Stimulated activated CD4-positive, alpha-beta T cell treated with anti-CD3 and anti-CD28 coated beads, TNF-alpha, amount 100 ng/mL, for 4 hours (primary cell): ENCODE data around the gene ADCY2.
"Not testable (repeated sequence)": the region's sequence is repeated elsewhere in the genome, so short reads cannot be mapped to it uniquely, and the experiment has no call there.

Experiments used
- DNase-seq, 3 experiments: peaks; one replicate each; pipeline ENCODE4 v3.0.0-alpha.2; 2020; ENCODE audit warnings: low read depth in 3 of 3

The ADCY2 gene

GRCh38 chr5:7395432-7395946 lies 449 bp upstream of the ADCY2 start:
- DNase-seq, result no peak

- no peak for DNase-seq
These were observed 946 bp downstream of the ADCY2 start for GRCh38 chr5:7396713-7397454.

- DNase-seq, result no peak
These were observed 2.0 kb downstream of the ADCY2 start for GRCh38 chr5:7397937-7398336.

GRCh38 chr5:7398596-7399280 lies 2.8 kb downstream of the ADCY2 start:
- DNase-seq, result no peak

- DNase-seq, result no peak
These were observed 9.3 kb downstream of the ADCY2 start for GRCh38 chr5:7405277-7405676.

GRCh38 chr5:7410936-7411511 lies 15.1 kb downstream of the ADCY2 start:
- no peak for DNase-seq

- no peak for DNase-seq
These were observed 16.5 kb downstream of the ADCY2 start for GRCh38 chr5:7412409-7412808.

GRCh38 chr5:7415123-7415522 lies 19.2 kb downstream of the ADCY2 start:
- no peak for DNase-seq

- no peak for DNase-seq
These were observed 19.9 kb downstream of the ADCY2 start for GRCh38 chr5:7415587-7416535.

GRCh38 chr5:7418276-7418675 lies 22.3 kb downstream of the ADCY2 start:
- no peak for DNase-seq

- no peak for DNase-seq
These were observed 23.4 kb downstream of the ADCY2 start for GRCh38 chr5:7419367-7419766.

- no peak for DNase-seq
These were observed 23.9 kb downstream of the ADCY2 start for GRCh38 chr5:7419846-7420245.

- DNase-seq, result no peak
These were observed 24.8 kb downstream of the ADCY2 start for GRCh38 chr5:7420510-7421280.

GRCh38 chr5:7422316-7423106 lies 26.6 kb downstream of the ADCY2 start:
- no peak for DNase-seq

GRCh38 chr5:7423231-7423630 lies 27.3 kb downstream of the ADCY2 start:
- not testable (repeated sequence) for DNase-seq

GRCh38 chr5:7425830-7426229 lies 29.9 kb downstream of the ADCY2 start:
- no peak for DNase-seq

- DNase-seq, result no peak
These were observed 30.3 kb downstream of the ADCY2 start for GRCh38 chr5:7426284-7426683.

GRCh38 chr5:7434914-7435313 lies 39.0 kb downstream of the ADCY2 start:
- DNase-seq, result no peak

GRCh38 chr5:7435503-7435902 lies 39.6 kb downstream of the ADCY2 start:
- DNase-seq, result no peak

GRCh38 chr5:7436521-7436920 lies 40.6 kb downstream of the ADCY2 start:
- no peak for DNase-seq
